T-helper 1 cell (primary cell): ENCODE data around the gene PPIL1.
"Not testable (repeated sequence)": the region's sequence is repeated elsewhere in the genome, so short reads cannot be mapped to it uniquely, and the experiment has no call there.

Experiments
- DNase-seq, 5 donors: peaks; one replicate each; pipeline ENCODE4 v3.0.0-alpha.2; 2012 to 2020
- total RNA-seq, 4 donors: gene quantifications; one replicate each; lab custom pipeline; 2026; lab: John Stamatoyannopoulos, UW

The PPIL1 gene
- 3.4 to 7.6 (median 5.8) reads per million in 4 donors for total RNA-seq

DNA sequence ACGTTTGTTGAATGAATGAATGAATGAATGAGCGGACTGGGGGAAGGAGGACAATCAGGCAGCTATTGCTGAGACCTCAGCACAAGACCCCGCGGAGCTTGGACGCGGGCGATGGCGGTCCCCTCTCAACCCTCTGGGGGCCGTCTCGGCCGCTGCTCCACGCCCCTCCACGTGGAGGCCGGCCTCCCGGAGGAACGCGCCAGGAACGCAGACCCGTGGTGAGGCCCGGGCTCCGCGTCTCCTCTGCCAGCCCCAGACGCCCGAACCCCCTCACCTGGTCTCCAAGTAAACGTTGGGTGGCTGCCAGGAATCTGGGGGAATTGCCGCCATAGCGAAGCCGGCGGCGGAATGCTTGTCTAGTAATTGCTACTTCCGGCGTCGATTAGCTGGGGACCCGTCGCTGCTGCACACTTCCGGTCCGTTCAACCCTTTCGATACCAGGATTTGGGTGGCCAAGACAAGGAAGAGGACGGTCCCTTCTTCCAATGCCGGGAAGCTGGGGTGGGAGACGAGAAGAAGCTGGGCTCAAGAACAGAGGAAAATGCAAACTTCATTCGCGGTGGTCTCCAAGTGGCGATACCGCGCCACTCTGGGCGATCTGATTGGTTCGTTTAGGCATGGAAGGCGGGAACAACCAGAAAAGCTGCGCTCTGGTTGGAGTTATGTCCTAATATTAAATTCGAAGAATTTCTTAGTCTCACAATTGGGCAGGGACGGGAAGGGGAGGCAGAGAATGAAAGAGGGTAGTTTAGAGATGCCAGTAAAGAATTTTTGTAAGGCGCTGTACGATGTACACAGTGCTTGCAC lies at the start of gene PPIL1:
Gene PPIL1, minus strand, starts transcription at position 361 of the 807 bp plus-strand sequence. Its CDS starts 31 bp downstream, at position 330.
- DNase-seq = peak; percentile 71 to 90 (median 82)

DNA sequence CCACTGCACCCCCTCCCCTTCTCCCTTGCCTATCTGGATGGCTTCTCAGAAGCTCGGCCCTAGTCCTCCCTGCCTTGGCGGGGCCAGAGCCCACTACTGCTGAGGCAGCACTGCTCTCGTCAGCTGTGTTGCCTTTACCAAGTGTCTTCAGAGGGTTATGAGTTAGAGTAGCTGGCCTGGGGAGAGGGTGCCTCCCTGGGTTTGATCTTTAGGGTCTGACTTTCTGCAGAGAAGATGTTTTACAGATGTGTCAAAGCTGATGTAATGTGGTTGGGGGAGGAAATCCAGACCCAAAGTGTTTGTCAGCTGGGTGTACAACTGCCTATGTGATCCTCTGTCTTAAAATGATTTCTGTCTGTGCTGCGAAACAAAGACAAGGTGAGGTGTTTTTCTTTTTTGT lies 49.5 kb upstream of the PPIL1 start:
- DNase-seq = peak in 1 of 5 donors; percentile 42

DNA sequence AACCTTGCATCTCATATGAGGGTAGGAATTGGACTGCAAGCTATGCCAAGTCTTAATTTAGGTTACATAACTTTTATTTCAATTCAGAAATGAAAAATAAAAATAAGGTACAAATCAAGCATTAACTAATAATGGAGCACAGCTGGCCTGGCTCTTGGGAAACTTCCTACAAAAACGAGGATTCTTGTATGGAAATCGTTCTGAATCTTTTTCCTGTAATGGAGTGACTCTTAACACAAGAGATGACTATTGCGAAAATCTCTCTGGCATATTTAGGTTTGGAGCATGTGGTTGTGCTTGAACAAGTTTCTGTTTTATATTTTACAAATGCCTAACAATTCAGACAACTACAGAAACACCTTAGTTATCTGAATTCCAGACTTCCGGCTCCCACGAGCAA lies 45.9 kb upstream of the PPIL1 start:
- DNase-seq = no peak

DNA sequence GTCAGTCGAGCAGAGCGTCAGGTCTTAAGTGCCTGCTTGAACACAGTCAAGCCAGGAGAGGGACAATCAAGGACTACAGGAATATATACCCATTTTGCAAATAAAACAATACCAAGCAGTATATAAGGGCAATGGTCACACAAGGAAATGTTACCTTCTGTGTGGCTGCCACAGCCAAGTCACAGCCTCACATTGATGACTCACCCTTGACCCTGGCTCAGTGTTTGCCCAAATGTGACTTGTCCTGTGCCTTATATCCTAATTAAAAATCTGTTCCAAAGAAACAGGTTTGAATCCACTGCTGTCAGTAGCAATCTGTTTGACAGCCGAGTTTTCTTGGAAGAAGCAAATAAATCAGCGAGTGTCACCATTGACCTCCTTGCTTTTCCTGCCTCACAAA lies 45.4 kb upstream of the PPIL1 start:
- no peak for DNase-seq

DNA sequence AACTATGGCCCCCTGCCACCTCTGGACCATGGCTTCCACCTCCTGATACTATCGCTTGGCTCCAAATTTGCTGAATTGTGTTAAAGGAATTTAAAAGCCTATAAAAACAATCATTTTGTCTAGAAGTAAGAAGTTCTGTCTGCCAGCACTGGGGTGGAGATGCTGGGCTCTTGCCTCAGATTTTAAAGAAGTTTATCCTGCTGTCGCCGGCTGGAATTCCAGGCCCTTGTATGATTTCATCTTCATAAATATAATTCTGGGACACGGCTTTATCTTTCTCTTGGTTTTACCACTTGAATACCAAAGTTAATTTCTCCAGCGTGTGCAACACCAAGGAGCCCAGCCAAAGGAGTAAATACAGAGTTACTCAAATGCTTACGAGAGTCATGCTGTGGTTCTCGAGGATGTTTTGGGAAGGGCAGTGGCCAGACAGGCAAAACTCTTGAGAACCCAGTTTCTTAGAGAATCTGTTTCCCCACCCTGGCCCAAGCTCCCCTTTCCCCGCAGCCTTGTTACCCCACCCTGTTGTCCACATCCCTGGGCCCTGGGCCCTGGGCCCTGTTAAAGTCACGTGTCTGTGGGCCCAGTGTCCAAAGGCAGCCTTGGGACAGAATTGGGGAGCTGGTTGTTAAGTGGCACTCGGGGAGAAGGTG lies 43.1 kb upstream of the PPIL1 start:
- no peak for DNase-seq

DNA sequence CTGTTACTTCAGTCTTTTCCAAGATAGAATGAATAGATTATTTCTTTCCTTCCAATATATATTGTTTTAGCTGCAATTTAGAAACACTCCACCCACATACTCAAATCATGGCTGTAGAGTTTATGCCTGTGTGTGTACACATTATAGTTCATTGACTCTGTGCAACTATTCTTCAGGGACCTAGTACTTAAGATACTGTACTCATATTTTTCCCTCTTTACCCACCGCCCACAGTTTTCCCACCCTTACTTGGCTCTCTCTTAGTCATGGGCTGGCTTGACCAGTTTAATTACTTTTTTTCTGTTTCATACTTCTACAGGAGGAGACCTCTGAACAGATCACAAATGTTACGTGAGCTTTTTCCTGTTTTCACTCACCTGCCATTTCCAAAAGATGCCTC lies 41.5 kb upstream of the PPIL1 start:
- no peak for DNase-seq

DNA sequence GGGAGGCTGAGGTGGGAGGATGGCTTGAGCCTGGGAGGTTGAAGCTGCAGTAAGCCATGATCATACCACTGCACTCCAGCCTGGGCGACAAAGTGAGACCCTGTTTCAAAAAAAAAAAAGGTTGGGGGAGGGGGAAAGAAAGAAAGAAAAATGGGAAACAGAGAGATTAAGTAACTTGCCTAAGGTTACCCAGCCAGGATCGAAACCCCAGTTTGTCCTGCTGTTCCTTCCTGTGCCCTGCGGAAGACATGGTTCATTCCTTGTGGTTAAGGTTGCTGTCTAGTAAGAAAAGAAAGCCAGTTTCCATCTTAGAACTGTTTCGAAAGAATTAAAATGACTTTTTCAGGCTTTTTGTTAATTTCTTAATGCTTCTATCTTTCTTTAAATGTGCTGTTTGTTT lies 41.0 kb upstream of the PPIL1 start:
- no peak for DNase-seq

DNA sequence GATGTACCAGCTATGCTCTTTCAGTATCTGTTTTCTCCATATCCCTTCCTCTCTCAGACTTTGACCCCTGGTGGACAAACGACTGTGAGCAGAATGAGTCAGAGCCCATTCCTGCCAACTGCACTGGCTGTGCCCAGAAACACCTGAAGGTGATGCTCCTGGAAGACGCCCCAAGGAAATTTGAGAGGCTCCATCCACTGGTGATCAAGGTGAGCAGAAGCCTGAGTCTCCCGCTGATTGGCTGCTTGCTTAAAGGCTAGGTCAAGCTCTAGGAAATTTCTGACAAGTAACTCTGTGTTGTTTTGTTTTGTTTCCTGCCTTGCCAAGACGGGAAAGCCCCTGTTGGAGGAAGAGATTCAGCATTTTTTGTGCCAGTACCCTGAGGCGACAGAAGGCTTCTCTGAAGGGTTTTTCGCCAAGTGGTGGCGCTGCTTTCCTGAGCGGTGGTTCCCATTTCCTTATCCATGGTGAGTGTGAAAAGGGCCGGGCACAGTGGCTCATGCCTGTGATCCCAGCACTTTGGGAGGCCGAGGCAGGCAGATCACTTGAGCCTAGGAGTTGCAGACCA lies 39.7 kb upstream of the PPIL1 start:
- DNase-seq = peak in 2 of 5 donors; percentile 3 to 76

DNA sequence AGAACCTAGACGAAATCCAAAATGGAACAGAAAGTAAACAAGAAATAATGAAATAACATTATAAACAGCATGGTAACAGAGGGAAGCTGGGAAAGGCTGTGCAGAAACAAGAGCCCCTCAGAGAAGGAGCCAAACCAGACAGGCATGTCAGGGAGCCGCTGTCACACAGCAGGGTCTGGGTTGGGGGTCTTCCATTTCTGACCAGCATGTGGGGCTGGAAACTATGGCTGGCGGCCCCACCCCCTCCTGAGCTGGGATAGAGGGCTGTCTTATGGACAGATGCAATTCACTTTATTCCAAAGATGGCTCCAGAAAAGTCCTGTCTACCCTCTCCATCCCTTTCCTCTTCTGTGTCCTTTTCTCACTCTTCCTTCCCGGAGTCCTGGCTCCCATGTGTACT lies 38.5 kb upstream of the PPIL1 start:
- no peak for DNase-seq

DNA sequence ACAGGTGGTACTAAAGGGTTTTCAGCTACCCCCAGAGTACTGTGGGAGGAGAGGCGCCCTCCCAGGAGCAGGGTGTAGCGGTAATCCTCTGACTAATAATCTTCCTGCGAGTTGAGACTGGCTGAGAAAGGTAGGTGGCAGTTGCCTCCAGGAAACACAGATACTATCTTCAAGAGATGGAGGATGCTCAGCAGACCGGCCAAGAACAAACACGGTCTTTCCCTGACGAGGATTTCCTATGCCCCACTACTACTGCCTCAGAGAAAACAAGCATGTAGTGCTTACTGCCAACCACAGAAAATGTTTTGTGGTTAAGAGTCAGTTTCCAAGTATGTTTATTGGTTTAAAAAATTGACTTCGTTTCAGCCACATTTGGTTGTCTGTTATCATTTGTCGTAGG lies 38.0 kb upstream of the PPIL1 start:
- DNase-seq = peak; percentile 18 to 96 (median 47)

DNA sequence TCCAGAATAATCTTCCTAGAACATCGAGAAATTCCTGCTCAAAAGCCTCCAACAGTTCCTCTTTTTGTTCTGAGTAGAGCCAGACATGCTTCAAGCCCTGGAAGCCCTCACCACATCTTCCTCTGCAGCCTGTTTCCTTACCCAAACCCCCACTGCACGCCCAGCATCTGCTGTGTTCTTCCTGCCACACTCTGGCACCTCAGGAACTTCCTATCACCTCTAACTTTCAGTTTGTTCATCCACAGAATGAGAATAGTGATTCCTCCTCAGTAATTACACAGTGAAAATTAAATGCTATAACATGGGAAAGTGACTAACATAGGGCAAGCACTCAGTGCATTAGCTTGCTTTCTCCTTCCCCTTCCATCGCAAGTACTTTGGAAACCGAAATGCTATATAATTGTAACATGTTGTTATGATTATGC lies 37.4 kb upstream of the PPIL1 start:
- peak in 3 of 5 donors; percentile 10 to 56 (median 19) for DNase-seq

DNA sequence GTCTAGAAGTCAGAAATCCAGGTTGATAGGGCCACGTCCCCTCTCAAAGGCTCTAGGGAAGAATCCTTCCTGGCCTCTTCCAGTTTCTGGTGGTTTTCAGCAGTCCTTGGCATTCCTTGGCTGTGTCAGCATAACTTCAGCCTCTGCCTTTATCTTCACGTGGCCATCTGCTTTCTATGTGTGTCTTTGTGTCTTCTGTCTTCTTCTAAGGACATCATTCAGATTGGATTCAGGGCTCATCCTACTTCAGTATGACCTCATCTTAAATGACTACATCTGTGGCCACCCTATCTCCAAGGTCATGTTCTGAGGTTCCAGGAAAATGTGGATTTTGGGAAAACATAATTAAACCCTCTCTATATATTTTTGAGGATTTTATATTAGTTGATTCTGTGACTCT lies 34.1 kb upstream of the PPIL1 start:
- no peak for DNase-seq

DNA sequence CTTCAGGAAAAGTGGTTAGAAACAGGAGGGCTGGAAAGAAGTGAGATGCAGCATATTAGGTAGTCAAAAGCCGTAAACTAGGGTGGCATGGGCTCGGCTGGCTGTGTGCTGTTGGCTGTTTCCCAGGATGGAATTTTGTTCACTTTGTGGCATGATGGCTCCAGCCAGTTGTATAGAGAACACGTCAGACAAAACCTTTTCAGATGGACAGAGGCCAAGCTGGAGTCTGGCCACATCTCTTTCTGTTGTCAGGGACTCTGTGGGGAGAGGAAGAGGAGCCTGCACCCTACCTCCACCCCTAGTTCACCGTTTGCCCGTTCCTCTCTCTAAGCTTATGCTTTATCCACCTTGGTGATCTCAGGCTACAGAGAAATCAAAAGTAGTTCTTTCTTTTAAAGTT lies 33.2 kb upstream of the PPIL1 start:
- no peak for DNase-seq

DNA sequence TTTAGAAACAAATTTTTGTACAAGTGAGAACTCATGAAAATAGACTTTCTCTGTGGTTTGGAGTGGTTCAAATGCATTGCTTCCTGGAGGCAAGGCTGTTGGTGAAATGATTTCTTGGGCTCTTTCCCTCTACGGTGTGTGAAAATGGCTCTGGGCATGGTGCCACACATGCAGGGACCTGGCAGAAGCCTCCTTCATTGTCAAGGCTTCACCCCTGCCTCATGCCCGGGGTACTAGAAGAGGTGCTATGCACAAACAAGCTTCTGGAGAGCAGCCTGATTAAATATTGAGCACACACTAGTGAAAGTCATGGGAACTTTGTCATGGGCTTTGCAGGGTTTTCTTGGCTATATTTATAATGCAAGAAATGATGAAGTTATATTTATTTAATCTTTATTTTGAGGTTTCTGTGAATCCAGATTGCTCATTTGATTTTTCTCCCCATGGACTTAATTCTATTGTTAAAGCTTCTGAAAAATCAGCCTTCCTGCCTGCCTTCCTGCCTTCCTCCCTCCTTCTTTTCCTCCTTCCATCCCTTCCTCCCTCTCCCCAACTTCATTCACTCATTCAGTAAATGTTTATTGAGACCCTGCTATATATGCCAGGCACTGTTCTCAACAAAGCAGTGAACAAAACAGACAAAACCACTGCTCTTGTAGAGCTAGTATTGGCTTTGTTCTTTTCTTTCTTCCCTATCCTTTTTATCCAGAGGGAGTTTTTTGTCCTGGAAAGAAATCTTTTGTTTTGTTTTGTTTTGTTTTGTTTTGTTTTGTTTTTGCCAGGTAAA lies 32.1 kb upstream of the PPIL1 start:
- no peak for DNase-seq

DNA sequence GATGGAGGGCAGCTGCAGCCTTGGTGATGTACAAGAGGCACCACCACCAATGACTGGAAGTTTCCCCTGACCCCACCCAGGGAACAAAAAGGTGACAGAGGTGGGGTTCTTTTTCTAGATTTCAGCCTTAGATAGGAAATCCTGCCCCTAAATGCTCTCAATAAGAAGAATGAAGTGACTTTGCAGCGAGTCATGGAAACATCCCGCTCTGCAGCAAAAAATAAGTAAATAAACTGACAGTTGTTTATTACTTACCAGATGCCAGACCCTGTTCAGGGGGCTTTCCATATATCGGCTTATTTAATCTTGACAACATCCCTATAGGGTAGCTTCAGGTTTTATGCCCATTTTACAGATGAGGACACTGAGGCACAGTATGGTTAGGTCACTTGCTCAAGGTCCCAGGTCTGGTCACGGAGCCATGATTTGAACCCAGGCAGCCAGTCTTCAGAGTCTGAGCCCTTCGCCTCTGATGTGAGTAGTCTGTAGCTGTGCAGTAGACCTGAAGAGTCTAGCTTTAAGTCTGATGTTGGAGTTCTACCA lies 30.3 kb upstream of the PPIL1 start:
- DNase-seq = no peak

DNA sequence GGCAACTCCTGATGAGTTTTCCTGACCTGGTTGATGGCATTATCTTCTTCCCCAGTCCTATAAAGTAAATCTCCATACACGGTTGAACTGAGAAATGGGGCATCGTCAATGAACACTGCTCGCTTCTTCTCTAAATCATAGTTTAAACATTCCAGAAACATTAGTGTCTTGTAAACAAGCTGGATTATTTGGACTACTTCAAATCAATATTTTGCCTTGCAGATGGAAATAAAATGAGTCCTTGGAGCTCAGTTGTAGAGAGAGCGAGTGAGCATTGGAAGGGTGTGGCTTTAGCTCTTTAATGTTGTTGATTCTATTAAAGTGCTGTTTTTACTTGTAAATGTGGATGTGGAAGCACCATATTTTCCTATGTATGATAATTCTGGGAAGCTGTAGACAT lies 29.5 kb upstream of the PPIL1 start:
- no peak for DNase-seq

DNA sequence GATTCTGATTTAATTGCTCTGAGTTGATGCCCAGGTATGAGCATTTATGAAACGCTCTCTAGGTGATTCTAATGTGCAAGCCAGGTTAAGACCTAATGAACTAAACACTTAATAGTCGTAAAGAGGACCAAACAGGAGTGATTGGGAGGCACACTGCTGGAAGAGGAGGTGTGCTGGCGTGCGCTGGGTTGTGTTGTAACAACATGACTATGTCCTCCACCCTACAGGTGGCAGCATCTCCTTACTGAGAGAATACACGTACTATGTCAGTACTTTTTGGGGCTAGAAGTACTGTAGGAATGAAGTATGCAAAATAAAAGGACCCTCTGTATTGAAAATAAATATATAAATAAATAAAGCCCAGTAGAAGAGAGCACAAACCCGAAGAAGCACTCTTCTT lies 23.0 kb upstream of the PPIL1 start:
- peak in 1 of 5 donors; percentile 37 for DNase-seq

DNA sequence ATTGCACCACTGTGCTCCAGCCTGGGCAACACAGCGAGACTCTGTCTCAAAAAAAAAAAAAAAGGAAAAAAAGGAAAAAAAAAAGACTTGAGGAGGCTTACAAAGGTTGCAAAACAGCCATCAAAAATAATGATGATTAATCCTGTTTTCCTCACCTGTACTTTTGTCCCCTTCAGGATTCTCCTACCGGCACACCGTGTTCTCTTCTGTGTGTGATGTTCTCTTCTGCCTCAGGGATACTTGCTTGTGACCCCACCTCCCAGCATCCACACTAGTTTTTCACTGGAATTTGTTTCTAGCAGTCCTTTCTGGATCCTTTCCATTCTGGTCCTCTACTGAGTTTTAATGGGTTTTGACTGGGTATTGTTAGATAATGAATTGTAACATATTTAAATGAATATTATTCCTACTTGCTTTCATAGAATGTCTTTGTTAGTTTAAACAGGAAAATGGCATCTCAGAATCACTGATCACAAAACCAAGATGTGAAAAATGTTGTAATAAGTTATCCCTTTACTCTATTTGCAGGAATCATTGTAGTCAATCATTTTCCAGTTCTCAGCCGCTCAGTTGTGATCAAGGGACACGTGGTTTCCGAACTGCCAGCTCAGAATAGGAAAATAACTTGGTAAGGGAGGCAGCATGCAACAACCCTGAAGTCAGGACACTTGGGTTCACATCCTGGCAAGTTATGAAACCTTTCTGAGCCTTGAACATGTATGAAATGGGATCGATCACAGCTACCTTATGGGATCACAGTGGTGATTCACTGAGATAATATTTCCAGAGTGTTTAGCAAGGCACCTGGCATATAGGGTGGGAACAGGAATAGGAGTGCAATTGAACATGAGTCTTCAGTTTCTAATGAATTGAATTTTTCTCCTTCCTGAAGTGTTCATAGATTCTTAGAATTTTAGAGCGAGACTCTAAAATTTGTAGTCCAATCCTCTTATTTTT lies 19.7 kb upstream of the PPIL1 start:
- no peak for DNase-seq

DNA sequence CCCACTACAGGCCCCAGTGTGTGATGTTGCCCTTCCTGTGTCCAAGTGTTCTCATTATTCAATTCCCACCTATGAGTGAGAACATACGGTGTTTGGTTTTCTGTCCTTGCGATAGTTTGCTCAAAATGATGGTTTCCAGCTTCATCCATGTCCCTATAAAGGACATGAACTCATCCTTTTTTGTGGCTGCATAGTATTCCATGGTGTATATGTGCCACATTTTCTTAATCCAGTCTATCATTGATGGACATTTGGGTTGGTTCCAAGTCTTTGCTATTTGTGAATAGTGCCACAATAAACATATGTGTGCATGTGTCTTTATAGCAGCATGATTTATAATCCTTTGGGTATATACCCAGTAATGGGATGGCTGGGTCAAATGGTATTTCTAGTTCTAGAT lies 16.6 kb upstream of the PPIL1 start:
- not testable (repeated sequence) for DNase-seq

DNA sequence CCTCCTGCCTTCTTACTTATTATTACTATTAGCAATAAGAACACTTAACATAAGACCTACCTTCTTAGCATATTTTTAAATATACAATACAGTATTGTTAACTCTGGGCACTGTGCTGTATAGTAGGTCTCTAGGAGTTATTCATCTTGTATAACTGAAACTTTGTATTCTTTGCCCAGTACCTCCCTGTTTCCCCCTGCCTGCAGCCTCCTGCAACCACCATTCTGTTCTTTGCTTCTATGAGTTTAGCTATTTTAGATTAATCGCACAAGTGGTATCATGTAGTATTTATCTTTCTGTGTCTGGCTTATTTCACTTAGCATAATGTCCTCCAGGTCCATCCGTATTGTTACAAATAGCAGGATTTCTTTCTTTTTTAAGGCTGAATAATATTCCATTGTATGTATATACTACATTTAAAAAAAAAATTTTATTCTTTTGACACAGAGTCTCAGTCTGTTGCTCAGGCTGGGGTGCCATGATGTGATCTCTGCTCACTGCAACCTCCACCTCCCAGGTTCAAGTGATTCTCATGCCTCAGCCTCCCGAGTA lies 15.6 kb upstream of the PPIL1 start:
- no peak for DNase-seq
